Stimulated activated naive CD4-positive, alpha-beta T cell treated with Interleukin-2 at 50 U/mL for 16 hours (primary cell): ENCODE measurements around the gene APOL3.
"Not testable (repeated sequence)": the region's sequence is repeated elsewhere in the genome, so short reads cannot be mapped to it uniquely, and the experiment has no call there.

Source experiments
- DNase-seq: peaks from one replicate; lab custom pipeline; 2025; lab: John Stamatoyannopoulos, UW

Gene APOL3

DNA sequence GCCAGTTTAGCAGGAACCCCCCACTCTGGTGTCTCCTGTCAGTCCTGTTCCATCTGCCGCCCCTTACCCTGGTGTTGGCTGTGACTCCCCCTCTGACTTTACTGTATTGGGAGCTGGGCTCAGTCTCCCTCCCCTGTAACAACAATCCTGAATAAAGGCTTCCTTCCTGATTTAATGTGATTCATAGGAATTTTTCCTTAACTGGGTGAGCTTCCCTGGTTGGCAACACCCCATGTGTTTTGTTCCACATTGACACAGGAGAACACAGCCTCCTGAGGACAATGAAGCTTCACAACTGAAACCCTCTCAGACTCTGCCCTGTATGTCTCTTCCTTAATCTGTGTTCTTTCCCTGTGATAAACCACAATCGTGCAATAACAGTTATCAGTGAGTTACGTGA is 32.6 kb upstream of the APOL3 start:
- no peak for DNase-seq

GRCh38 chr22:36192542-36192941 is 32.0 kb upstream of the APOL3 start:
- no peak for DNase-seq

GRCh38 chr22:36191106-36191836 is 30.7 kb upstream of the APOL3 start:
- no peak for DNase-seq

GRCh38 chr22:36187862-36188261 is 27.3 kb upstream of the APOL3 start:
- not testable (repeated sequence) for DNase-seq

- no peak for DNase-seq
These were observed 25.5 kb upstream of the APOL3 start for GRCh38 chr22:36185828-36186624.

DNA sequence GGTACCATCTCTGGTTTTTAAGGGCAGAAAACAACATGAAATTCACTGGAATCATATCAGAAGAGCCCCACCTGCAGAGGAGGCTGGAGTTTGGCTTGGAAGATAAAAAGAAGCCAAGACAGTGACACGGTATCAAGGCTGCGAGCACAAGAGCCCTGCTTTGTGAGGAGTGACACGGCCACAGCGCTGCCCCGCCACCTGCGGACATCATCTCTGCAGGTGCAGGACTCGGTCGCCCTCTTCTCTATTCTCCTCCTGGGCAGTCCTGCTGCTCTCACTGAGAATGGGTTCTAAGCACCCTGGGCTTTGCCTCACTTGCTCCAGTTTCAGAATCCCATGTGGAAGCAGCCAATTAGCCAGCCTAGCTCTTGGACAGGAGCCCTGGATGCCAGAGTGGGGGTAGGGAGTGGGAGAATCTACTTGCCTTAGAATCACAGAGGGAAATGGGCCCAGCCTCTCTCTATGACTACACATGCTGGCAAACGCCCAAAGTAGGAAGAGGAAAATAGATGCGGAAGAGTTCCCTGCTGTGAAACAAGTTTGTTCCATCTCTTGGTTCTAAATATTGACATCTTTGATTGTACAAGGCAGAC is 24.0 kb upstream of the APOL3 start:
- no peak for DNase-seq

DNA sequence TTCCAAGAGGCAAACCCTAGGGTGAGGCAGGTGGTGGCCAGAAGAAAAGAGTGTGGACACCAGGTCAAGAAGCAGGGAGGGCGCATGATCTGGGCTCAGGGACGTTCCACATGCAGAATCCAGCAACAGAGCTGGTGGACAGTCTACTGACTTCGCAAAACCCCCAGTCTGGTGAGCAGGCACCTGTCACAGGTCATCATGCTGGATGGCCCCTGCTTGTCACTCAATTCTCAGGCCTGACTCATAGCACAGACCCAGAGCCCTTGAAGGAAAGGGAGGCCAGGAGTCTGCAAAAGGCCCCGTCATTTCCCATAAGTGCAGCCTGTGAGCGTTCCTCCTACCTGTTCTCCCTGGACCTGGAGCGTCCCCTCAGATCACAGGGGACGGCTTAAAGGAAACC is 22.9 kb upstream of the APOL3 start:
- DNase-seq: no peak

DNA sequence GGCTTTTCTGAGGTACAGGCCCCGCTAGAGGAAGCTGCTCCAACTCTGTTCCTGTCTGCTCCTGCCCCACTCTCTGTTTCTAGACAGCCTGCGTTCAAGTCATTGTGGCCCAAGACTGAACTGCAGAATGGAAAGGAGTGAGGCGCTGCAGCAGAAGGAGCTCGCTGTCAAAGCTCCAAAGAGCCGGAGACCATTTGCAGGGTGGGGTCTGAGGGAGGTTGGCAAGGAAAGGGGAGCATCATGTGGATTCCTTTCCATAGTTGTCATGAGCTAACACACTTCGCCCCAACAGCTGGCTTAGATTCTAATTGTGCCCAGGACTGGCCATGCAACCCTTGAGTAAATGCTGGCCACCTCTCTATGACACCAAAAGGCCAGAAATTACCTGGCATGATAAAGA is 22.3 kb upstream of the APOL3 start:
- no peak for DNase-seq

DNA sequence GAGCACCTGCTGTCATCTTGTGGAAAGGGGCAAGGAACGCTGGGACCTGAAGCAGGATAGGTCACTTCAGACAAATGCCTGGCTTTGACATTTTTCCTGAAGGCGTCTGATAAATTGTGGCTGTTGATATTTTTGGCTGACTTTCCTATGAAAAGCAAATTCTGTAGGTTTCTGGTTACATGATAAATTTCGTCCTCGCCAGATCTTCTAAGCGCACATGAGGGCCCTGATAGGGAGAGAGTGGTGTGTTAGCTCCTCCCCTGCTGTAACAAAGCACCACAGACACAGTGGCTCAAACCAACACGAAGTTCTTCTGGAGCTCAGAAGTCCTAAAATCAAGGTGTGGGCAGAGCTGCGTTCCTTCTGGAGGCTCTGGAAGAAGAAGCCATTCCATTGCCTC is 21.5 kb upstream of the APOL3 start:
- no peak for DNase-seq

DNA sequence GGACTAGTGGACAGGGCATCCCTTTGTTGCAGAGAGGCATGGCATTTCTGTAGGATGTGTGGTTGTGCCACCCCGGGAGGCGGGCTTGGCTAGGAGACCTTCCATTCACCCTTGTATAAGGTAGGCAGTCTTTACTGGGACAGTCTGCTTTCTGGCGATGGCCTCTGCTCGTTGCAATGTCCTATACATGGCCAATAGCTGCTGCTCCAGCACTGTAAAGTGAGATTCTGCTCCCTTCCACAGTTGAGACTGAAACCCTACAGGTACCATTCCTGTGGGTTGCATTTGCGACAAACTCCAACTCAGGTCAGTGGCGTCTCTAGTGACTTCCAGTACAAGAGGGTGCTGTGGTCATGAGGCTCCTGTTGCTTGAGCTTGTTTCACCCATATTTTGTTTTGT is 20.4 kb upstream of the APOL3 start:
- no peak for DNase-seq

DNA sequence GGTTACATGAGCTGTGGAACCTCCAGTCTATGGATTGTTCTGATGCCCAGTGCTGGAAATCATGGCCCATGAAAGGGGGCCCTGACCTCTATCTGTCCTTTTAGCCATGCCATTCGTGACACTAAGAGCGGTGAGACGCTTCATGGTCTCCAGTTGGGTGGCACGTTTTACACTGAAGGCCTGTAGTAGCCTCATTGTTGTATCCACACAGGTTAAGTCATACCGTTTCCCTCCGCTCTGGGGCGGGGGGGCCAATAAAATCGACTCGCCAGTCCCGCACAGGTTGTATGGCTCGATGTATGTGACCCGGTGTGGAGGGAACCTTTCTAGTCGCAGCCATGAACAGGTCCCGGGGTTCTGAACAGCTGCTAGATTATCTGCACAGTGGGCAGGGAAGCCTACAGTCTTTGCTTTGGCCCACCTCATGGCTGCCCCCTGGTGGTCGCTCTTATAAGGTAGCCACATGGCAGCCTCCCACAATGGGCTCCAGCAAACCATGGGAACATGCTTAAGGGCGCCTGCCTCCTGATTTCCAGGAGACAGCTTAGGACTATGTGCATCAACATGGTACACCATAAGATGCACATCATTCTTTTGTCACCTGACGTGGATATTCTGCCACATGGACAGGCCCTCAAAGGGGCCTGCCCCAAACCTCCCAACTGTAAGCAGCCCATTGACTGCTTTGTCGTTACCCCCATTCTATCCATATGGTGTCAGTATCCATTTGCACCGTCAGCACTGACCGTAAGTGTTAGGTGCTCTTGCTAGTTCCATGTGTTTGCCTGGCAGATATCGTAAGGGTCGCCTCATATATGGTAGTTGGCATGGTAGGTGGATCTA is 19.7 kb upstream of the APOL3 start:
- peak; percentile 77 for DNase-seq

GRCh38 chr22:36177160-36177559 is 16.6 kb upstream of the APOL3 start:
- no peak for DNase-seq

DNA sequence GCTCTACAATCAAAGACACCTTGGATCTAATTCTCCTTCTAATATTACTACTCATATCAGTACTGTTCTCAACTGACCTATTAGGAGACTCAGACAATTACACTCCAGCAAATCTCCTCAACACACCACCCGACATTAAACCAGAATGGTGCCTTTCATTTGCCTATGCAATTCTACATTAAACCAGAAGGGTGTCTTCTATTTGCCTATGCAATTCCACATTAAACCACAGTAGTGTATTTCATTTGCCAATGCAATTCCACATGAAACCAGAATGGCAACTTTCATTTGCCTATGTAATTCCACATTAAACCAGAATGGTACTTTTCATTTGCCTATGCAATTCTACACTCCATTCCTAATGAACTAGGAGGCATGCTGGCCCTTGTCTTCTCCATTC is 15.3 kb upstream of the APOL3 start:
- no peak for DNase-seq

GRCh38 chr22:36171941-36172340 is 11.4 kb upstream of the APOL3 start:
- DNase-seq: no peak

GRCh38 chr22:36166518-36167220 is 6.1 kb upstream of the APOL3 start:
- no peak for DNase-seq

- no peak for DNase-seq
These were observed 5.5 kb upstream of the APOL3 start for GRCh38 chr22:36166086-36166485.

DNA sequence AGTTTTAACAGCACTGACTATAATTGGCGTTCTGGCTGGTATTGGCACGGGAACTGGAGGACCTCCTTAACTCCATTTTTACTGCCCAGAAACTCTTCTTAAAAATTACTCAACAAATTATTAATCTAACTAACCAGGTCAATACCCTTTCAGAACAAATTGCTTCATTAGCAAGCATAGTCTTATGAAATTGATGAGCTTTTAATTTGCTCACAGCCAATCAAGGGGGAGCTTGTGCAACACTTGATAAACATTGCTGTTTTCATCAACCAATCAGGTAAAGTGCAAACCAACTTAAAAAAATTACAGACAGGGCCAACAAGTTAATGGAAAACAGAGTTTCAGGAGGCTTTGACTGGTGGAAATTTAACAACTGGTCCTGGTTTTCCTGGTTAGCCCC is 4.6 kb upstream of the APOL3 start:
- no peak for DNase-seq

- no peak for DNase-seq
These were observed 4.1 kb upstream of the APOL3 start for GRCh38 chr22:36164621-36165020.

GRCh38 chr22:36163497-36163896 is 2.9 kb upstream of the APOL3 start:
- DNase-seq: no peak

GRCh38 chr22:36162127-36163034 is 1.8 kb upstream of the APOL3 start:
- peak; percentile 26 for DNase-seq

GRCh38 chr22:36161793-36162126 is 1.2 kb upstream of the APOL3 start:
- DNase-seq: peak; percentile 26
